B cell (primary cell): Measurements from ENCODE around the gene HMX3. TPM values are rescaled to one million over a fixed set of nuclear protein-coding genes. Genes with fewer than 3 reads are reported as not detected.
A peak's percentile ranks its signal among the peaks of the same experiment; 100 is the strongest.

Source experiments
- ATAC-seq: fragments of 200-7000 bp; cut with Tn5 transposase; one replicate; pipeline ENCODE4 v1.10.0; 2021; ENCODE audit warnings: low read depth, mild to moderate bottlenecking, moderate number of reproducible peaks, moderate library complexity
- CTCF ChIA-PET: fragments of 350-600 bp; sonication (Branson Sonifier 250); formaldehyde crosslinking; loops from one replicate; lab custom pipeline; 2021; ENCODE audit warnings: antibody characterized with exemption, inconsistent platforms; lab: Charles Lee
- POLR2A ChIA-PET: fragments of 350-600 bp; sonication (Branson Sonifier 250); formaldehyde crosslinking; loops from one replicate; lab custom pipeline; 2021; ENCODE audit warnings: antibody characterized with exemption; lab: Charles Lee
- DNase-seq: peaks from one replicate; pipeline ENCODE4 v3.0.0; 2013
- H2AFZ ChIP-seq: 2 replicates; pipeline ENCODE4 v1.6.1; 2012; ENCODE audit warnings: mild to moderate bottlenecking, low read depth, low read length; ENCODE audit not compliant: insufficient read depth, poor library complexity, severe bottlenecking
- H3K27ac ChIP-seq, 2 donors: 1 replicate in 1 of 2; 2 replicates in 1 of 2; pipeline ENCODE4 v1.5.1; 2012 to 2013; ENCODE audit warnings: low read length in 2 of 2, mild to moderate bottlenecking in 2 of 2, moderate library complexity in 1 of 2
- H3K27me3 ChIP-seq, 4 experiments: fragments of 200-600 bp in 1 of 4; sonication (generic) in 1 of 4; replicated peaks in 1 of 4; 1 replicate in 2 of 4; 2 replicates in 2 of 4; pipeline versions ENCODE4 v1.6.1 to v1.7.0; 2013 to 2016; ENCODE audit warnings: low read length in 3 of 4, mild to moderate bottlenecking in 2 of 4, mixed read lengths in 1 of 4, moderate library complexity in 1 of 4; ENCODE audit not compliant: insufficient read depth in 4 of 4, control insufficient read depth in 3 of 4; ENCODE audit errors: control extremely low read depth in 1 of 4
- H3K36me3 ChIP-seq, 2 experiments: replicated peaks in 1 of 2; 1 replicate in 1 of 2; 2 replicates in 1 of 2; pipeline versions ENCODE4 v1.6.1 to v1.7.1; 2013; ENCODE audit warnings: low read length in 1 of 2; ENCODE audit not compliant: insufficient read depth in 2 of 2, control insufficient read depth in 1 of 2; ENCODE audit errors: control extremely low read depth in 1 of 2, extremely low read depth in 1 of 2
- H3K4me1 ChIP-seq, 2 donors: fragments of 200-600 bp in 1 of 2; sonication (generic) in 1 of 2; 1 replicate in 1 of 2; 2 replicates in 1 of 2; pipeline versions ENCODE4 v1.5.1 to v1.6.1; 2013 to 2017; ENCODE audit warnings: low read length in 2 of 2; ENCODE audit not compliant: control insufficient read depth in 2 of 2, insufficient read depth in 2 of 2
- H3K4me2 ChIP-seq: replicated peaks from 2 replicates; pipeline ENCODE3; 2012; ENCODE audit warnings: mild to moderate bottlenecking, low read depth, low read length; ENCODE audit not compliant: poor library complexity, severe bottlenecking
- H3K4me3 ChIP-seq, 5 experiments: fragments of 200-600 bp in 1 of 5; sonication (generic) in 1 of 5; 1 replicate in 3 of 5; 2 replicates in 2 of 5; pipeline versions ENCODE4 v1.5.1 to v1.7.0; 2011 to 2016; ENCODE audit warnings: low read length in 4 of 5, mild to moderate bottlenecking in 4 of 5, low read depth in 2 of 5, control low read depth in 1 of 5, moderate library complexity in 1 of 5; ENCODE audit not compliant: insufficient read depth in 1 of 5; ENCODE audit errors: control extremely low read depth in 1 of 5, extremely low read depth in 1 of 5
- H3K79me2 ChIP-seq: fragments of 200-600 bp; sonication (generic); one replicate; pipeline ENCODE4 v1.6.0; 2016; ENCODE audit warnings: low read length; ENCODE audit not compliant: control insufficient read depth, insufficient read depth
- H3K9ac ChIP-seq: fragments of 200-600 bp; sonication (generic); 2 replicates; pipeline ENCODE4 v1.6.1; 2017; ENCODE audit warnings: mild to moderate bottlenecking, low read length, moderate library complexity
- H3K9me3 ChIP-seq, 3 donors: one replicate each; pipeline versions ENCODE4 v1.6.1 to v1.7.1; 2013; ENCODE audit warnings: low read length in 2 of 3; ENCODE audit not compliant: control insufficient read depth in 2 of 3, insufficient read depth in 1 of 3; ENCODE audit errors: control extremely low read depth in 1 of 3
- H4K20me1 ChIP-seq: 2 replicates; pipeline ENCODE4 v1.6.0; 2012; ENCODE audit warnings: mild to moderate bottlenecking, low read length; ENCODE audit not compliant: insufficient read depth, control insufficient read depth, poor library complexity, severe bottlenecking
- H3K27ac Mint-ChIP-seq: one replicate; pipeline ENCODE4 v1.8.0; 2021; ENCODE audit warnings: mixed read lengths
- H3K27me3 Mint-ChIP-seq: one replicate; pipeline ENCODE4 v1.8.0; 2021; ENCODE audit warnings: mixed read lengths
- H3K4me1 Mint-ChIP-seq: one replicate; pipeline ENCODE4 v1.8.0; 2021; ENCODE audit warnings: mixed read lengths
- H3K4me3 Mint-ChIP-seq: one replicate; pipeline ENCODE4 v1.8.0; 2021; ENCODE audit warnings: mixed read lengths
- H3K9me3 Mint-ChIP-seq: one replicate; pipeline ENCODE4 v1.8.0; 2022; ENCODE audit warnings: mixed read lengths; ENCODE audit not compliant: insufficient read depth
- EZH2 ChIP-seq: IDR thresholded peaks from 2 replicates; pipeline ENCODE4 v1.6.1; 2012; ENCODE audit warnings: borderline replicate concordance, low read depth, mild to moderate bottlenecking, moderate library complexity, low read length; ENCODE audit not compliant: insufficient read depth, poor library complexity, severe bottlenecking
- WGBS: methylation state at CpG from one replicate; pipeline ENCODE4 v1.1.5; 2013; ENCODE audit warnings: missing lambda C conversion rate; ENCODE audit not compliant: insufficient coverage; 5-methylcytosine and 5-hydroxymethylcytosine counted together
- intact Hi-C: fragments of 100-400 bp; cut with micrococcal nuclease; formaldehyde crosslinking; loops from one replicate; pipeline ENCODE4 v1.10.0; 2022
- polyA plus RNA-seq: library from polyadenylated mRNA; depleted of rRNA; stranded (reverse); fragments of >200 nt; gene quantifications from 2 replicates; pipeline ENCODE4 v1.2.3, GENCODE V29; 2012
- total RNA-seq, 2 donors: library from RNA; stranded (reverse); fragments of 120-200 nt in 1 of 2; gene quantifications; 1 replicate in 1 of 2; 2 replicates in 1 of 2; pipeline versions ENCODE4 v1.2.3 to v1.2.4, GENCODE V29; 2013 to 2022
- TF ChIP-seq, protein P1 (sequence below): fragments of 200-600 bp; IDR thresholded peaks from one replicate; pipeline ENCODE4 v1.8.0; 2022; ENCODE audit warnings: antibody characterized with exemption, mild to moderate bottlenecking

Gene HMX3
- total and polyA plus RNA-seq, 2 donors (not counting 1 experiment from before 2014, with no cell fraction given) = not detected

DNA sequence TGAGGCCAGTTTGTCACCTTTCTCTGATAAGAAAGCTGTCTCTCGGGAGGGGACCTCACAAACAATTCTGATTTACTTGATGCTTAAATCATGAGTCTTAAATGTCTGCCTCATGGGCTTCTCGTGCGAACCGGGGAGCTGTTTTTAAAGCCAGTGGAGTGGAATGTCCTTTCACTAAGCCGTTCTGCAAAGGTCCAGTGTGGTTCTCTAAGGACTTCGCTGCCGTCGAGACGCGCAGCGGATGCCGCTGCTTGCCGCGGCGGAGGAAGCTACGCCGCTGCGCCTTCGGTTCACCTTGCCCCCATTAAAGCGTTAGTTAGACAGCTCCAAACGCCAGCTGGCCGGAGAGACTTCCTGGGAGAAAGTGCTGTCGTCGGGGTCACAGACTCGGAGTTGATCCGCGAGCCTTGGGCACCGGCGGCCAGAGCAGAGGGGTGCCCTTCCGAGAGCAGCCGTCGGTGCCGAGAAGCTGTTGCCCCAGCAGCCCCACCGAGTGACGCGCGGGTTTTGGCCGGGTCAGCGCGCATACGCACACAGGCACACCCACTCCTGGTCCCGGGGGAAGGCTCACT, 1.3 kb upstream of the HMX3 start:
- peak overlapping the region; percentile 41 for H2AFZ ChIP-seq
- Mint-ChIP-seq H3K27me3 (peaks cover 65% of the 10 kb centered on the region), H3K4me1 (peaks cover 33% of the 10 kb centered on the region), H3K9me3 (no peaks in the 10 kb centered on the region), H3K27ac (peak overlapping the region; percentile 42), H3K4me3 (peak overlapping the region; percentile 57)
- H3K27ac ChIP-seq = no peak overlapping the region
- H3K36me3 ChIP-seq = no peaks in the 10 kb centered on the region
- 10% methylated on average over 42 of the region's 42 CpGs for WGBS
- H3K4me2 ChIP-seq = peak overlapping the region; percentile 83
- H3K9me3 ChIP-seq = peaks cover 6 to 60% (median 25%) of the 10 kb centered on the region in 3 donors
- peaks cover 0 to 88% (median 73%) of the 10 kb centered on the region in 4 experiments for H3K27me3 ChIP-seq
- intact Hi-C loops = no loop called here
- H3K4me1 ChIP-seq = peaks cover 49 to 59% of the 10 kb centered on the region in 2 donors
- POLR2A ChIA-PET = interaction anchor here (1.3 kb wide), 1 partner anchor 15 kb away, joined by 3 read pairs; no protein-coding TSS in a partner anchor
- no peak overlapping the region for H3K9ac ChIP-seq
- DNase-seq (peak; percentile 54), ATAC-seq (no peak)
- no peak overlapping the region for H3K4me3 ChIP-seq
- no peaks in the 10 kb centered on the region for H3K79me2 ChIP-seq
- TF ChIP-seq, protein P1, sequence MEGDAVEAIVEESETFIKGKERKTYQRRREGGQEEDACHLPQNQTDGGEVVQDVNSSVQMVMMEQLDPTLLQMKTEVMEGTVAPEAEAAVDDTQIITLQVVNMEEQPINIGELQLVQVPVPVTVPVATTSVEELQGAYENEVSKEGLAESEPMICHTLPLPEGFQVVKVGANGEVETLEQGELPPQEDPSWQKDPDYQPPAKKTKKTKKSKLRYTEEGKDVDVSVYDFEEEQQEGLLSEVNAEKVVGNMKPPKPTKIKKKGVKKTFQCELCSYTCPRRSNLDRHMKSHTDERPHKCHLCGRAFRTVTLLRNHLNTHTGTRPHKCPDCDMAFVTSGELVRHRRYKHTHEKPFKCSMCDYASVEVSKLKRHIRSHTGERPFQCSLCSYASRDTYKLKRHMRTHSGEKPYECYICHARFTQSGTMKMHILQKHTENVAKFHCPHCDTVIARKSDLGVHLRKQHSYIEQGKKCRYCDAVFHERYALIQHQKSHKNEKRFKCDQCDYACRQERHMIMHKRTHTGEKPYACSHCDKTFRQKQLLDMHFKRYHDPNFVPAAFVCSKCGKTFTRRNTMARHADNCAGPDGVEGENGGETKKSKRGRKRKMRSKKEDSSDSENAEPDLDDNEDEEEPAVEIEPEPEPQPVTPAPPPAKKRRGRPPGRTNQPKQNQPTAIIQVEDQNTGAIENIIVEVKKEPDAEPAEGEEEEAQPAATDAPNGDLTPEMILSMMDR = no peak
- TF ChIP-seq EZH2 = no peak
- H4K20me1 ChIP-seq = no peaks in the 10 kb centered on the region
- CTCF ChIA-PET = interaction anchor here (0.9 to 4.3 kb wide), 9 partner anchors 11 to 429 kb away, joined by 3 to 32 read pairs (median 3); partner anchors contain the start of gene BUB3

DNA sequence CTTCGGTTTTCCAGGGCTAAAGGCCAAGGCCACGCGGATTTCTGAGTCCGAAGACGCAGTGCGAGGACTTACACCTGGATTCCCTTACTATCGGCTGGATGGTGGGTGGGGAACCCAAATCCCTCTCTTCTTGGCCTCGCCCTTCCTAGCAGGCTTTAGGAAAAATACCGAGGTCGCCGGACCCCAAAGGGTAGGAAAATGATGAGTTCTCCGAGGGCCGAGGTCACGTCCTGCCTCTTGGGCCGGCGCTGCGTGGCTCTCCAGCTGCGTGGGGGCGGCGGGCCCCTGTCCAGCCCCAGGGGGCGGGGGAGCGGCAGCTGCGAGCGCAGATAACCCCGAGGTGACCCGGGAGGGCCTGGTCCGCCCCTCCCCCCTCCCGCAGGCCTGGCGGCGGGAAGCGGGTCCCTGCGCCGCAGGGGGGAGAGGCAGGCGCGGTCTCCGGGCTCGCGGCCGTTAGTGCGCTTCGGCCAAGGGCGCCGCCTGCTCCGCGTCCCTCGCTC, 805 bp upstream of the HMX3 start:
- H3K9me3 Mint-ChIP-seq = no peaks in the 10 kb centered on the region
- intact Hi-C loops = no loop called here
- ChIA-PET CTCF (interaction anchor here (1.2 to 4.3 kb wide), 5 partner anchors 10 to 424 kb away, joined by 3 to 32 read pairs (median 22); partner anchors contain the start of gene BUB3), POLR2A (no interaction called here)
- no peaks in the 10 kb centered on the region for H3K36me3 ChIP-seq
- no peak overlapping the region for H3K27ac ChIP-seq
- no peaks in the 10 kb centered on the region for H4K20me1 ChIP-seq
- peak overlapping the region in 2 of 5 experiments; percentile 32 to 60 for H3K4me3 ChIP-seq
- no peaks in the 10 kb centered on the region for H3K79me2 ChIP-seq
- peaks cover 65% of the 10 kb centered on the region for H3K27me3 Mint-ChIP-seq
- WGBS = 10% methylated on average over 43 of the region's 46 CpGs
- DNase-seq = no peak
- peak; percentile 15 for TF ChIP-seq EZH2
- TF ChIP-seq, protein P1 = no peak
- H3K4me1 Mint-ChIP-seq = peaks cover 35% of the 10 kb centered on the region
- H3K9ac ChIP-seq = peak overlapping the region; percentile 44
- H3K27me3 ChIP-seq = peaks cover 0 to 89% (median 73%) of the 10 kb centered on the region in 4 experiments
- peaks cover 50 to 64% of the 10 kb centered on the region in 2 donors for H3K4me1 ChIP-seq
- H3K27ac Mint-ChIP-seq = no peak overlapping the region
- peaks cover 6 to 65% (median 29%) of the 10 kb centered on the region in 3 donors for H3K9me3 ChIP-seq
- H3K4me2 ChIP-seq = peak overlapping the region; percentile 83
- no peak for ATAC-seq
- peak overlapping the region; percentile 57 for H3K4me3 Mint-ChIP-seq
- peak overlapping the region; percentile 41 for H2AFZ ChIP-seq
